Activated CD8-positive, alpha-beta memory T cell treated with anti-CD3 and anti-CD28 coated beads for 36 hours (primary cell): ENCODE measurements around the gene TLL2. TPM values are rescaled to one million over a fixed set of nuclear protein-coding genes. Genes with fewer than 3 reads are reported as not detected.

Source experiments
- CTCF ChIA-PET: fragments of 350-600 bp; sonication (Branson Sonifier 250); formaldehyde crosslinking; loops from one replicate; lab custom pipeline; 2021; ENCODE audit warnings: antibody characterized with exemption; lab: Charles Lee
- POLR2A ChIA-PET: fragments of 350-600 bp; sonication (Branson Sonifier 250); formaldehyde crosslinking; loops from one replicate; lab custom pipeline; 2021; ENCODE audit warnings: antibody characterized with exemption; lab: Charles Lee
- total RNA-seq, 2 experiments: library from RNA; stranded (reverse); gene quantifications; one replicate each; pipeline ENCODE4 v1.2.3, GENCODE V29; 2021

Gene TLL2
- total RNA-seq, 2 experiments from 2014 or later = not detected

DNA sequence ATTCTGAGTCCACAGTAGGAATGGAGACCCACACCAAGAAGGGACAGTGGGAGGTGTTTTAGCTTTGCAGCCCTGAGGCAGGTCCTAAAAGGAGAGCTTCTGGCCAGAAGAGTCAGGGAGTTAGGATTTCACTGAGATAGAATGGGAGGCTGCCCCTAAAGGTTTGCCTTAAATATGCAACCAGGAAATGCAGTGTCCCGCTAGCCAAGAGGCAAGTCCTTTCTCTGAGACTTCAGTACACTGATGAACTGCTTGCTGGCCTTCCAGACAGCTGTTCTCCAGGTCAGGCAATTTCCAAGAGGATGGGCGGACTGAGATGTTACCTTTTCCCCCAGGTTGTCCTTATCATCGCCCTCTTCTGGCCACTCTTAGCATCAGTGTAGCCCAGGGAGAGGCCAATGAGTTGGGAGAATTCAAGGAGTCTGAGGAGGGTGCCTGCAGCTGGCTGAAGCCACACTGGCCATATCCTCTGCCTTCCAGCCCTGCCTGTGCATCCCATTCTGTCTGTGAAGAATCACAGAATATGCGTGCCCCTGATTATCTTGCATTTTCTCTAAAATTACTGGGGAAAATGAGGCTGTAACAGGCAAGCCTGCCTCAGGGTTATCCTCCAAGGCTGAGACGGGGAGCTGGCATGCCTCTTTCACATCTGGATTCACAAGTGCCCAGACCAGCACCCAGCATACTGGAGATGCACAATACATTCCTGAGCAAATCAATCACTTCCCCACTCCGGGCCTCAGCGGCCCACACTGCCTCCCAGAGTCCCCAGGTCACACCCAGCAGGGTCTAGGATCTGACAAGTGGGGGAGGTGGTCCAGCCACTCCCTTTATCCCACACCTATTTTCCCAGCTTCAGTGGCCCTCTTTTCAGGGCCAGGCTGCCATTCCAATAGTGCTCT, 2.4 kb downstream of the TLL2 start:
- ChIA-PET POLR2A (no interaction called here), CTCF (interaction anchor here (0.5 to 1.3 kb wide), 4 partner anchors 41 to 1964 kb away, joined by 3 to 8 read pairs (median 3); no protein-coding TSS in a partner anchor)

GRCh38 chr10:96509017-96509641, 4.6 kb downstream of the TLL2 start:
- ChIA-PET CTCF (interaction anchor here (0.8 to 1.4 kb wide), 2 partner anchors 20 to 134 kb away, joined by 3 to 4 read pairs; no protein-coding TSS in a partner anchor), POLR2A (no interaction called here)

GRCh38 chr10:96507044-96507443, 6.7 kb downstream of the TLL2 start:
- CTCF ChIA-PET = no interaction called here

GRCh38 chr10:96505150-96506136, 8.3 kb downstream of the TLL2 start:
- POLR2A ChIA-PET = no interaction called here

More at GRCh38 chr10:96507044-96507443, 6.7 kb downstream of the TLL2 start:
- POLR2A ChIA-PET = no interaction called here

GRCh38 chr10:96502561-96503282, 11.0 kb downstream of the TLL2 start:
- POLR2A ChIA-PET = no interaction called here
- CTCF ChIA-PET = no interaction called here

More at GRCh38 chr10:96505150-96506136, 8.3 kb downstream of the TLL2 start:
- CTCF ChIA-PET = no interaction called here

DNA sequence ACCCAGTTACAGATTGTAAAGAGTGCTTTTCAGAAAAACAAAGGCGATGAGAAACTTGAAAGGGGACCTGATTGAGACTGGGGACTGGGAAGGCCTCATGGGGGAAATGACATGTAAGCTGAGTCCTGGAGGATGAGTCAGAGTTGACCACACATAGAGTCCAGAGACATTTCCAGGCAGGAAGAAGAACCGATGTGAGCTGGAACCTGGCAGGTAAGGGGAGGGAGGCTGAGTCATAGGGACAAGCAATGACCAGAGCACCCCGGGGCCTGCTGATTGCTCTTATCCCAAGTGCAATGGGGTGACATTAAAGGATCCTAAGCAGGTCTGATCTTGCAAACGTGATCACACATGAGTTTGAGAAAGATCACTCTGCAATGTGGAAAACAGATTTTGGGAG, 11.7 kb downstream of the TLL2 start:
- ChIA-PET CTCF (no interaction called here), POLR2A (interaction anchor here (0.6 kb wide), 1 partner anchor 21 kb away, joined by 5 read pairs; no protein-coding TSS in a partner anchor)

GRCh38 chr10:96500519-96500918, 13.2 kb downstream of the TLL2 start:
- CTCF ChIA-PET = no interaction called here

GRCh38 chr10:96500050-96500449, 13.7 kb downstream of the TLL2 start:
- CTCF ChIA-PET = no interaction called here
- POLR2A ChIA-PET = no interaction called here

More at GRCh38 chr10:96500519-96500918, 13.2 kb downstream of the TLL2 start:
- POLR2A ChIA-PET = no interaction called here

DNA sequence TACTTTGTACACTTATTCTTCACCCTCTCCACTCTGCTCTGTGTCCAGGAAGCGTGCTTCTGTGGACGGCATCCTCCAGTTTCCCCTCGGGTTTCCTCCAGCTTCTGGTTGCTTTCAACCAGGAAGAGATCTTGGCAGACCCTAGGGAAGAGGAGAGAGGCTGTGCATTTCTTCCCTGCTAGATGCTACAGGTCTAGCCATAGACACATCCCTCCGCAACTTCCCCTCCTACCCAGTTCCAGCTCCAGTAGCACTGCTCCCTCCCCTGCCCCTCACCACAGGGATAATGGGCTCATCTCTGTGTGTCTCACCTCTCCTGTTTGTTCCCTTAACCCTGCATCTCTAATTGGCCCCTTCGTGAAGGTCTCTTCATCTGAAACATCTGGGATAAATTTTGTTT, 16.3 kb downstream of the TLL2 start:
- ChIA-PET POLR2A (interaction anchor here (0.7 kb wide), 1 partner anchor 160 kb away, joined by 3 read pairs; no protein-coding TSS in a partner anchor), CTCF (no interaction called here)

DNA sequence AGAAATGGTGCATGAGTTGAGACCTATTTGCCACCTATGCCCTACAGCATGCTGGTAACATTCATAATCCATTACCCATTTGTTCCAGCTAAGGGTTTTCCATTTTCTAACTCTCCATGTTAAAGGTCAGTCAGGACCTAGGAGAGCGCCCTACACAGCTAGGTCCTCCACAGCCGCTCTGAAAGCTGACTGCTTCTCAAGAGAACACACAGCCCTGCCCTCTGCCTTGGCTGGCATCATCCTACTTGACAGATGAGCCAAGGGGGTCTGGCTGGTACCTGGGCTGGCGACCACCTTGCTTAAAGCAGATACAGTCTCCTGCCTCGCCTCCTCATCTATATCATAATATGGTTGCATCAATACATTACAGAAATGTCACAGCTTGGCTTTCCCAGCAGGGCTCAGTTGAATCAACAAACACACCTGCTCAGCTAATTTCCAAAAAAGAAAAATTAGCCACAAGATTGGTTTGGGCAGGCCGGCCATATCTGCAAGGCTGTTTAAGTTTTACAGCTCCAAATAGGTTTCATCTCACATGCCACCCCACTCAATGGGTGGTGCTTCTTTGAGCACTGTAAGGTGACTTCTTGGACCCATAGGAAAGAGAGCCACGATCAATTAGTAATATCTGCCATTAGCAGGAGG, 17.3 kb downstream of the TLL2 start:
- ChIA-PET POLR2A (no interaction called here), CTCF (no interaction called here)

GRCh38 chr10:96495544-96495943, 18.2 kb downstream of the TLL2 start:
- CTCF ChIA-PET = no interaction called here
- POLR2A ChIA-PET = no interaction called here

DNA sequence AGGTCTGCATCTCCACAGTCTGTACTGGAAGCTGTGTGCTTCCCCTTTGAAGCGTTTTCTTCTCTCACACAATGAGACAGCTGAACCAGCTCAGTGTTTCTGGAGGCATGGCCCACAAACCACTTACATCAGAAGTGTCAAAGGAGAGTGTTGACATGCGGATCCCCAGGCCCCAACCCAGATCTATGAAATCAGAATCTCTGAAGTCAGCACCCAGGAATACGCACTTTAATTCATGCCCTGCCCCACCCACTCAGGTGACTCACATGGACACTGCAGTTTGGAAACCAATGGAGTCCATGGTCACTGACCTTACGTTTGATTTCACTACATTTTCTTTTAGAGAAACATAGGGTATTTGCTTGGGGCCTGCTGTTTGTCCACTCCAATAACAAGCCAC, 19.0 kb downstream of the TLL2 start:
- ChIA-PET CTCF (no interaction called here), POLR2A (no interaction called here)

- CTCF ChIA-PET = no interaction called here
- POLR2A ChIA-PET = interaction anchor here (0.6 kb wide), 1 partner anchor 12 kb away, joined by 6 read pairs; no protein-coding TSS in a partner anchor
These were observed 19.7 kb downstream of the TLL2 start for GRCh38 chr10:96493871-96494525.

- ChIA-PET CTCF (no interaction called here), POLR2A (interaction anchor here (0.6 kb wide), 1 partner anchor 446 kb away, joined by 3 read pairs; no protein-coding TSS in a partner anchor)
These were observed 20.5 kb downstream of the TLL2 start for GRCh38 chr10:96493254-96493653.

- POLR2A ChIA-PET = no interaction called here
- CTCF ChIA-PET = interaction anchor here (0.6 to 0.7 kb wide), 2 partner anchors 39 to 518 kb away, joined by 3 read pairs; no protein-coding TSS in a partner anchor
These were observed 22.4 kb downstream of the TLL2 start for GRCh38 chr10:96491303-96491702.

GRCh38 chr10:96488161-96488935, 25.4 kb downstream of the TLL2 start:
- ChIA-PET CTCF (interaction anchor here (1.6 to 1.7 kb wide), 2 partner anchors 8 to 21 kb away, joined by 3 read pairs; no protein-coding TSS in a partner anchor), POLR2A (no interaction called here)
